K562 (cell line): Measurements from ENCODE around the gene MYADM. TPM values are rescaled to one million over a fixed set of nuclear protein-coding genes. Genes with fewer than 3 reads are reported as not detected.

Source experiments
- BRD9 ChIP-seq: fragments of 450-650 bp; IDR thresholded peaks from 2 replicates; pipeline ENCODE4 v1.6.1; 2018; ENCODE audit warnings: low read depth; ENCODE audit not compliant: partially characterized antibody
- CBX1 ChIP-seq: sonication (generic); IDR thresholded peaks from 2 replicates; pipeline ENCODE4 v1.6.1; 2016; ENCODE audit warnings: antibody characterized with exemption, low read depth, mild to moderate bottlenecking
- CHD1 ChIP-seq: fragments of 200-600 bp; sonication (generic); IDR thresholded peaks from one replicate; pipeline ENCODE4 v1.6.1; 2012; ENCODE audit warnings: mild to moderate bottlenecking, moderate library complexity, low read length, inconsistent platforms
- EGR1 ChIP-seq: fragments of 450-650 bp; conservative IDR thresholded peaks from 2 replicates; pipeline ENCODE4 v1.6.1; 2017; ENCODE audit warnings: mild to moderate bottlenecking
- FOXA3 ChIP-seq, 2 experiments: fragments of 450-650 bp in 1 of 2; sonication (generic) in 1 of 2; formaldehyde crosslinking; IDR thresholded peaks in 1 of 2; conservative IDR thresholded peaks in 1 of 2; 2 replicates each; pipeline versions ENCODE4 v1.4.0 to v1.8.0; 2020 to 2022; ENCODE audit warnings: mild to moderate bottlenecking in 2 of 2, missing genetic modification reagents in 1 of 2
- JUND ChIP-seq, 2 experiments: IDR thresholded peaks; 2 replicates in 1 of 2; 3 replicates in 1 of 2; pipeline ENCODE4 v1.6.1; 2011; ENCODE audit warnings: borderline replicate concordance in 2 of 2, low read depth in 2 of 2, low read length in 2 of 2, improper control_type of control experiment in 1 of 2, missing biosample characterization in 1 of 2, missing genetic modification characterization in 1 of 2, missing genetic modification reagents in 1 of 2
- KAT2B ChIP-seq: IDR thresholded peaks from one replicate; pipeline ENCODE4 v1.6.1; 2012; ENCODE audit warnings: low read depth, mild to moderate bottlenecking, control low read depth, inconsistent platforms, low read length, moderate library complexity
- MYC ChIP-seq, 2 experiments: fragments of 250-450 bp in 1 of 2; sonication (Bioruptor Pico) in 1 of 2; IDR thresholded peaks; 2 replicates each; pipeline versions ENCODE4 v1.5.1 to v1.6.1; 2012 to 2021; ENCODE audit warnings: low read depth in 2 of 2, borderline replicate concordance in 1 of 2, improper control_type of control experiment in 1 of 2, low read length in 1 of 2, mild to moderate bottlenecking in 1 of 2, moderate library complexity in 1 of 2
- RB1 ChIP-seq: fragments of 450-650 bp; IDR thresholded peaks from 2 replicates; pipeline ENCODE4 v1.6.1; 2017; ENCODE audit warnings: low read depth, mild to moderate bottlenecking
- SAFB ChIP-seq: fragments of 200-400 bp; formaldehyde crosslinking; IDR thresholded peaks from 2 replicates; pipeline ENCODE4 v1.6.1; 2017; ENCODE audit warnings: low read depth, low read length, borderline replicate concordance
- SAP30 ChIP-seq: fragments of 200-600 bp; sonication (generic); IDR thresholded peaks from 2 replicates; pipeline ENCODE4 v1.6.1; 2012; ENCODE audit warnings: borderline replicate concordance, low read depth, mild to moderate bottlenecking, moderate library complexity, low read length, control low read depth, inconsistent platforms; ENCODE audit not compliant: insufficient read depth, poor library complexity, severe bottlenecking
- TCF7 ChIP-seq: sonication (generic); IDR thresholded peaks from 2 replicates; pipeline ENCODE4 v1.6.1; 2016; ENCODE audit warnings: antibody characterized with exemption, borderline replicate concordance
- TRIM24 ChIP-seq, 2 experiments: fragments of 450-650 bp; IDR thresholded peaks; 2 replicates each; pipeline ENCODE4 v1.6.1; 2016
- ZBED1 ChIP-seq: IDR thresholded peaks from 2 replicates; pipeline ENCODE4 v1.6.1; 2014
- ZC3H4 ChIP-seq: sonication (generic); formaldehyde crosslinking; IDR thresholded peaks from 2 replicates; pipeline ENCODE4 v1.9.0; 2021; ENCODE audit warnings: missing genetic modification reagents, borderline replicate concordance
- ZFP1 ChIP-seq: fragments of 450-650 bp; formaldehyde crosslinking; IDR thresholded peaks from 2 replicates; pipeline ENCODE4 v1.4.0; 2020; ENCODE audit warnings: mild to moderate bottlenecking, mixed read lengths
- ZNF431 ChIP-seq: sonication (generic); formaldehyde crosslinking; IDR thresholded peaks from 2 replicates; pipeline ENCODE4 v1.8.0; 2022; ENCODE audit warnings: mild to moderate bottlenecking, missing genetic modification reagents
- polyA plus RNA-seq, 8 experiments: library from polyadenylated mRNA; depleted of rRNA in 4 of 8; stranded (reverse) in 5 of 8; unstranded in 3 of 8; fragments of >200 nt; fragmentation: Nextera tagmentation in 2 of 8; fragmentation: Illumina TruSeq in 1 of 8; extraction: Ambion mirVana in 2 of 8; extraction: Trizol in 1 of 8; gene quantifications; 2 replicates each; pipeline versions ENCODE4 v1.2.1 to v1.2.3, GENCODE V29; 2011 to 2014; ENCODE audit warnings: inconsistent platforms in 1 of 8, missing spikeins in 1 of 8
- total RNA-seq, 7 experiments: library from RNA; depleted of rRNA in 6 of 7; stranded (reverse); fragments of >200 nt in 6 of 7; fragmentation: Illumina TruSeq in 2 of 7; extraction: Trizol in 2 of 7; gene quantifications; 2 replicates each; pipeline versions ENCODE4 v1.2.1 to v1.2.3, GENCODE V29; 2011 to 2021; ENCODE audit warnings: low replicate concordance in 1 of 7
- TF ChIP-seq, protein P1 (sequence below): sonication (generic); formaldehyde crosslinking; IDR thresholded peaks from 2 replicates; pipeline ENCODE4 v1.8.1; 2023; ENCODE audit warnings: missing genetic modification reagents, mild to moderate bottlenecking, borderline replicate concordance
- TF ChIP-seq, protein P2 (sequence below): fragments of 250-450 bp; sonication (Bioruptor Pico); IDR thresholded peaks from 2 replicates; pipeline ENCODE4 v1.8.0; 2021; ENCODE audit warnings: mild to moderate bottlenecking, moderate library complexity

MYADM gene
- total and polyA plus RNA-seq, 9 of the 15 experiments (the other 6 are each of a cell fraction or from before 2014, with no cell fraction given): 4.5 to 70.3 (median 14.4) TPM

DNA sequence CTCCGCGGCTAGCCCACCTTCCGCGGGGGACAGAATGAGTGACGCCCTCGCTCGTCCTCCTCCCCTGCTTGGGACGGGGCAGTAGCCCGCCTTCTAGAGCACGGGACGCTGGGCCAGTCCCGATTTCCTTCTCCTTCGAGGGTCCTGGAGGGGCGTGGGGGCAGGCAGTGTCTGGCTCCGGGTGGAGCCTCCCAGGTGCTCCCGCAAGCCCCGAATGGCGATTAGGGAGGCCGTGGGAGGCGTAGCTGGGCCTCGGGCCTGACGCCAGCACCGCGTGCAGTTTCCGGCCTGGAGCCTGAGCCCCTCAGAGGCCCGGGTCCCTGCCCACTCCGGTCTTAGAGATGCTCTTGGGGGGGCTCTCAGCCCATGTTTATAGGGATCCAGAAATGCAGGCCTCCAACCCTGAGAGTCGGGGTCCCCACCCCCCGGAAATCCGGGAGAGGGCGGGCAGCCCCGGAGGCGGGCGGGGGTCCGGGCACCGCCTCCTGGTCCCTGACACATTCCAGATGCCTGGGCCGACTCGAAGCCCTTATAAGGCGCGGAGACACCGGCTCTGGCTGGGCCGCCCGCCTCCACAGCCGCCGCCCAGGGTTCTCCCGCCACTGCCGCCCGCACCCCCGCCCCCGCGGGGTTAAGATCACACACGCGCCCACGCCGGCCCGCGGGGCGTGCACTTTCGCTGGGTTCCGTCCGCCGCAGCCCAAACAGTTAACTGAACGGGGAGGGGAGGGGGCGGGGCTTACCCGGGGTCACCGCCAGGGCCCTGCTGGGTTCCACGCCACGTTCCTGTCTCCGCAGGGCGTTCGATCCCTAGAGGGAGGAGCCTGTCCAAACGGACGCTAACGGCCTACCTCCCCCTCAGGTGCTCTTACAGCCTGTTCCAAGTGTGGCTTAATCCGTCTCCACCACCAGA lies 1.5 kb downstream of the MYADM start (continued):
- TF ChIP-seq, protein P1, sequence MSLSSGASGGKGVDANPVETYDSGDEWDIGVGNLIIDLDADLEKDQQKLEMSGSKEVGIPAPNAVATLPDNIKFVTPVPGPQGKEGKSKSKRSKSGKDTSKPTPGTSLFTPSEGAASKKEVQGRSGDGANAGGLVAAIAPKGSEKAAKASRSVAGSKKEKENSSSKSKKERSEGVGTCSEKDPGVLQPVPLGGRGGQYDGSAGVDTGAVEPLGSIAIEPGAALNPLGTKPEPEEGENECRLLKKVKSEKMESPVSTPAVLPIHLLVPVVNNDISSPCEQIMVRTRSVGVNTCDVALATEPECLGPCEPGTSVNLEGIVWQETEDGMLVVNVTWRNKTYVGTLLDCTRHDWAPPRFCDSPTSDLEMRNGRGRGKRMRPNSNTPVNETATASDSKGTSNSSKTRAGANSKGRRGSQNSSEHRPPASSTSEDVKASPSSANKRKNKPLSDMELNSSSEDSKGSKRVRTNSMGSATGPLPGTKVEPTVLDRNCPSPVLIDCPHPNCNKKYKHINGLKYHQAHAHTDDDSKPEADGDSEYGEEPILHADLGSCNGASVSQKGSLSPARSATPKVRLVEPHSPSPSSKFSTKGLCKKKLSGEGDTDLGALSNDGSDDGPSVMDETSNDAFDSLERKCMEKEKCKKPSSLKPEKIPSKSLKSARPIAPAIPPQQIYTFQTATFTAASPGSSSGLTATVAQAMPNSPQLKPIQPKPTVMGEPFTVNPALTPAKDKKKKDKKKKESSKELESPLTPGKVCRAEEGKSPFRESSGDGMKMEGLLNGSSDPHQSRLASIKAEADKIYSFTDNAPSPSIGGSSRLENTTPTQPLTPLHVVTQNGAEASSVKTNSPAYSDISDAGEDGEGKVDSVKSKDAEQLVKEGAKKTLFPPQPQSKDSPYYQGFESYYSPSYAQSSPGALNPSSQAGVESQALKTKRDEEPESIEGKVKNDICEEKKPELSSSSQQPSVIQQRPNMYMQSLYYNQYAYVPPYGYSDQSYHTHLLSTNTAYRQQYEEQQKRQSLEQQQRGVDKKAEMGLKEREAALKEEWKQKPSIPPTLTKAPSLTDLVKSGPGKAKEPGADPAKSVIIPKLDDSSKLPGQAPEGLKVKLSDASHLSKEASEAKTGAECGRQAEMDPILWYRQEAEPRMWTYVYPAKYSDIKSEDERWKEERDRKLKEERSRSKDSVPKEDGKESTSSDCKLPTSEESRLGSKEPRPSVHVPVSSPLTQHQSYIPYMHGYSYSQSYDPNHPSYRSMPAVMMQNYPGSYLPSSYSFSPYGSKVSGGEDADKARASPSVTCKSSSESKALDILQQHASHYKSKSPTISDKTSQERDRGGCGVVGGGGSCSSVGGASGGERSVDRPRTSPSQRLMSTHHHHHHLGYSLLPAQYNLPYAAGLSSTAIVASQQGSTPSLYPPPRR (CRISPR knock-in tag): no peak
- TF ChIP-seq CBX1 (peak; percentile 66; the same call in 1 of the 2 replicates), ZBED1 (peak; percentile 36; the same call in 1 of the 2 replicates), TCF7 (0 out of 2 replicates have a peak, but pooled peaks have one; percentile 15), SAP30 (peak; percentile 50), TRIM24 (IDR thresholded peaks at IDR 0.05) (no peak), BRD9 (no peak), ZFP1 (no peak), ZC3H4 (CRISPR knock-in tag) (peak; percentile 72; the same call in 1 of the 2 replicates), JUND (IDR thresholded peaks at IDR 0.05; ENCODE audit: borderline replicate concordance, low read depth, low read length) (peak; percentile 20; the same call in 1 of the 2 replicates), JUND (tag; IDR thresholded peaks at IDR 0.05; ENCODE audit: borderline replicate concordance, low read depth, low read length) (no peak; the same call in 2 of the 3 replicates), MYC (IDR thresholded peaks at IDR 0.05; ENCODE audit: low read depth, low read length) (peak; percentile 72; the same call in 1 of the 2 replicates), MYC (CRISPR knock-in tag; IDR thresholded peaks at IDR 0.05; ENCODE audit: borderline replicate concordance, low read depth) (0 out of 2 replicates have a peak, but pooled peaks have one; percentile 18), EGR1 (peak; percentile 100), KAT2B (no peak), ZNF431 (CRISPR knock-in tag) (0 out of 2 replicates have a peak, but pooled peaks have one; percentile 59), FOXA3 (CRISPR knock-in tag; conservative IDR thresholded peaks at IDR 0.05 in 1 of 2, IDR thresholded peaks at IDR 0.05 in 1 of 2) (no peak), CHD1 (peak; percentile 57), RB1 (peak; percentile 51; the same call in 1 of the 2 replicates), SAFB (peak; percentile 93)
- TF ChIP-seq, protein P2, sequence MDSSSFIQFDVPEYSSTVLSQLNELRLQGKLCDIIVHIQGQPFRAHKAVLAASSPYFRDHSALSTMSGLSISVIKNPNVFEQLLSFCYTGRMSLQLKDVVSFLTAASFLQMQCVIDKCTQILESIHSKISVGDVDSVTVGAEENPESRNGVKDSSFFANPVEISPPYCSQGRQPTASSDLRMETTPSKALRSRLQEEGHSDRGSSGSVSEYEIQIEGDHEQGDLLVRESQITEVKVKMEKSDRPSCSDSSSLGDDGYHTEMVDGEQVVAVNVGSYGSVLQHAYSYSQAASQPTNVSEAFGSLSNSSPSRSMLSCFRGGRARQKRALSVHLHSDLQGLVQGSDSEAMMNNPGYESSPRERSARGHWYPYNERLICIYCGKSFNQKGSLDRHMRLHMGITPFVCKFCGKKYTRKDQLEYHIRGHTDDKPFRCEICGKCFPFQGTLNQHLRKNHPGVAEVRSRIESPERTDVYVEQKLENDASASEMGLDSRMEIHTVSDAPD (CRISPR knock-in tag): no peak
